ENCODE data around the gene GALP.
"Not testable (repeated sequence)": the region's sequence is repeated elsewhere in the genome, so short reads cannot be mapped to it uniquely, and the experiment has no call there.

The GALP gene

DNA sequence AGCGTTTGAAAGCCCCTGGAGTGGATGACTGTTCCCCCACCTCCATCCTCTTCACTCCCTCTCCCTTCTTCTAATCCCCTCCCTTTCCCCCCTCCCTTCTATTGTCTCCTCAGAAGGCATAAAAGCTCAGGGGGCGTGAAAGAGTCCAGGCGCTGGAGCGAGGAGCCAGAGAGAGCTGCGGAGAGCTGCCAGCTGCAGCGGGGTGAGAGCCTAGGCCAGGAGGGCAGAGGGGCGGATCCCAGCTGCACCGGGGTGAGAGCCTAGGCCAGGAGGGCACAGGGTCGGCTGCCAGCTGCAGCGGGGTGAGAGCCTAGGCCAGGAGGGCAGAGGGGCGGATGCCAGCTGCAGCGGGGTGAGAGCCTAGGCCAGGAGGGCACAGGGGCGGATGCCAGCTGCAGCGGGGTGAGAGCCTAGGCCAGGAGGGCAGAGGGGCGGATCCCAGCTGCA is at the start of gene GALP:
TSS of gene GALP (plus strand) at position 148 of the 447 bp plus-strand sequence. CDS start 1,101 bp downstream, outside the sequence.
- not testable (repeated sequence) for DNase-seq

DNA sequence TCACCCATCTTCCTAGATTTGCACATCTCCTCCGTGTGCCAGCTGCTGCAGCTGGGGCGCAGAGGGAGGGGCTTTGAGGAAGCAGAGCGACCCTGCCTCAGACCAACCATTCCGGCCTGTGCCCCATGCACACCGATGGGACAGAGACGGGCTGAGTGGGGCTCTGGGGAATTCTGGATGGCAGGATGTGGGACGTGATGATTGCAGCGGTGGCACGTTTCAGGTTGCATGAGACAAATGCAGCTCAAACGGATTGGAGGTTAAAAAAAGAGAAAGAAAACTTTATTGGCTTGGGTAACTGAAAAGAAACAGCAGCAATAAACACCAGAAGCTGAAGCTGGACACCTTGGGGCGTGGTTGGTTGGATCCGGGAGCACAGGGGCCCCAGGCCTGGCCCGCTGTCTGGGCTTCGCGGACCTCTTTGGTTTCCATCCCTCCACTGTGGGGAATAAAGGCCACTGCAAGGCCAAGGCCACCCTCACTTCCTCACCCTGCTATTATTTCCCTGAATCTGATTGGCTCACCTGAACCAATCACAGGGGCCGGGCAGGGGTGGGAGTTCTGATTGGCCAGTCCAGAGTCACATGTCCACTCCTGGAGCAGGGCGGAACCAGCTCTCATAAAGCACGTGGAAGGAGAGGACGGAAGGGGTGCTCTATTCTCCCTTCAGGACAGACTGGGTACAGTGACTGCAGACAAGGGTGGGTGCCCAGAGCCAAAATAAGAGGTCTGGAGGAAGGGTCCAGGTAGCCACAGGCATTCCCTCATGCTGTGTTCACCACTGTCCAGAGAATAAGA is 48.6 kb upstream of the GALP start:
- no peak for DNase-seq

DNA sequence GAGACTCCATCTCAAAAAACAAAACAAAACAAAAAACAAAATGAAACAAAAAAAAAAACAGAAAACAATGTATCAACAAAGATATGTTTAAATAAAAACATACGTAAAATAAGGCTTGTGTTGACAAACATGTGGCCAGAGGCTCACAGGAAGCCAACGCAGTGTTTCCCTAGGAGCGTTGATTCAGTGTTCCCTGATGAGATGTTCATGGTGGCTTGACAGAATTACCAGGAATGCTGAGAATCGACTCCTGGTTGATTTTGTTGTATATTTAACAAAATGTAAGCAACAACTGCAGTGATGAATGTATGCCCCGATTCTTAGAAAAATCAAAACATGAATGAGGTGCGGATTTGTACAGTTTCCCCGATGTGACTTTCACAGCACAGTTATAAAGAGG is 45.8 kb upstream of the GALP start:
- no peak for DNase-seq

DNA sequence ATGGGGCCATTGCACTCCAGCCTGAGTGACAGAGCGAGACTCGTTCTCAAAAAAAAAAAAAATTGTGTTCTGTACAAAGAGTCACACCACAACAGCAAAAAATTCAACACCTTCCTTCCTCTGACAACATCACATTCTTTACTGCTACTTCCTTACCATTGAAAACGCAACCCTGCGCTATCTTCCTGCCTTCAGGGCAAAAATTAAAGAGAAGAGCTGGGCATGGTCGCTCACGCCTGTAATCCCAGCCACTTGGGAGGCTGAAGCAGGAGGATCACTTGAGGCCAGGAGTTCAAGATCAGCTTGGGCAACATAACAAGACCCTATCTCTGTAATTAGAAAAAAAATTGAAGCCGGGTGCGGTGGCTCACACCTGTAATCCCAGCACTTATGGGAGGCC is 44.2 kb upstream of the GALP start:
- DNase-seq, result no peak

DNA sequence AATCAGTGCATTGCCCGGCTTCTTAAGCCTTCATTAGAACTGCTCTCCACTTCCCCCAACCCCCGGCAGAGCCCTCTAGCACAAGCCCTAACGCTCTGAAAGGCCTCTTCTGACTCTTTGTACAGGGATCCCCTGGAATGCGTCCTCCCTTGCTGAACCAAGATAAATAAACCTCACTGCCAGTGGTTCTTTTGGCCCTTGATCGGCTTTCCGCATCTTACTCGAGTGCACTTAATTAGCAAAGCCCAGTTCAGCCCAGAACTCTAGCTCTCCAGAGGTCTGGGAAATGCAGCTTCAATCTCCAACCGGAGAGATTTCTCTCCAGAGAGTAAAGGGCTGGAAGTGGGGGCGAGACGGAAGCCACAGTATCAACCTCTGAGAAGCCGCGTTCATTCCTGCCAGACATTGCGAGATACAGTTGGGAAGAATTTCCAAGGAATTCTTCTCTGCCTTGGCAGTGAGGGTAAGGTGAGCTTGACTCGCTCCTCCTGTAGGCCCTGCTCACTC is 43.4 kb upstream of the GALP start:
- DNase-seq, result no peak

DNA sequence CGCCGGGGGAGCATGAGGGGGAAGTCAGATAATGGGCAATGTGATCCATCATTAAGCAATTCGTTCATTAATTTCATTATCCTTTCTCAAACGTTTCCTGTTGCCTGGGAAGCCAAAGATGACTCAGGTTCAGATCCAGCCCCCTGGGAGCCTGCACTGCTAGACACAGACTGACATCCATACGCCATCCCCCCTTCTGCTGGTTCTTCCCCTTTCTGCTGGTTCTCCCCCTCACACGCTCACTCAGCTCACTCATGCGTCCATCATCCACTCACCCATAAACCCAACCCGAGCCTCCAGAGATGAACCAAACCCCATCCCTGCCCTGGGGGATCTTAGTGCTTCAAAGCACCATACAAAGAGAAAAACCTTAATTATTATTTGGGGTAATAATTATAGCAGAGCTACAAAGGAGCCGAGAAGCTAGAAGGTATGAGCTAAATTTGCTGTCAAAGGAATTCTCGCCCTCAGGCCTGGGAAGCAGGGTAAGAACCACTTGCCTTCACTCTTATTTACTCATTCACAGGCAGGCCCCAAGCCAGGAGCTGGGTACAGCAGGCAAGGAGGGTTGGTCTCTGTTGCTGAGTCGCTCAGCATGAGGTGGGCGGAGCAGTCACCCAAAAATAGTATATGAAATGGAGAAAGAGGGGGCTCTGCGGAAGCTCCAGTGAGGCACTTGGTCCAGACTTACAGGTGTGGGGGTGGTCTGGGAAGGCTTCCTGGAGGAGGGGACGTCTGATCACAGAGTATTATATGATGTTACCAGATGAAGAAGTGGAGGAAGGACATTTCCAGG is 41.8 kb upstream of the GALP start:
- DNase-seq, result no peak

DNA sequence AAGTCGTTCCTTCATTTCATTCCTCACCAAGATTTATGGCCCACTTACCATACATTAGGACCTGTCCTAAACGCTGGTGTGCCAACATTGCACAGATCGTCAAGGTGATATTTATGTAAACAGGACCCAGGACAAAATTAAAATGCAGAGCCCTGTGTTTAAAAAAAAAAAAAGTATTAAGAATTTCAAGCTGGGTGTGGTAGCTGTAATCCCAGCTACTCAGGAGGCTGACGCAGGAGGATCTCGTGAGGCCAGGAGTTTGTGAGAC is 41.2 kb upstream of the GALP start:
- no peak for DNase-seq

DNA sequence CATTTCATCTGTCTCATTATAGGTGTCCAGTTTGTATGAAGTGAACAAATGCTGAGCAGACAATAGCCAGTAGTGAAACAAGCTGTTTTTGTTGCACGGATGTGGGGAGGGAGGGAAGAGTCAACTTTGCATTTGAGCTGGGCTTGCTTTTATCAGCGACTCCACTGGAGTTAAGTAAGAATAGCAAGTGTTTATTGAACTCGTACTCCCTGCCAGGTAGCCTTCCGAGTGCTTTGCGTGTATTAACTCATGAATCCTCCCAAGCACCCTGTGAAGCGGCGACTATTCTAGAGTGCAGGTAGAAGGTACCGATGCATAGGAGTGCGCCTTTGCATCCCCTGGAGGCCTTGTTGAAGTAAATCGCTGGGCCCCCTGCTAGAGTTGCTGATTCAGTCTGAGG is 39.4 kb upstream of the GALP start:
- DNase-seq, result no peak

DNA sequence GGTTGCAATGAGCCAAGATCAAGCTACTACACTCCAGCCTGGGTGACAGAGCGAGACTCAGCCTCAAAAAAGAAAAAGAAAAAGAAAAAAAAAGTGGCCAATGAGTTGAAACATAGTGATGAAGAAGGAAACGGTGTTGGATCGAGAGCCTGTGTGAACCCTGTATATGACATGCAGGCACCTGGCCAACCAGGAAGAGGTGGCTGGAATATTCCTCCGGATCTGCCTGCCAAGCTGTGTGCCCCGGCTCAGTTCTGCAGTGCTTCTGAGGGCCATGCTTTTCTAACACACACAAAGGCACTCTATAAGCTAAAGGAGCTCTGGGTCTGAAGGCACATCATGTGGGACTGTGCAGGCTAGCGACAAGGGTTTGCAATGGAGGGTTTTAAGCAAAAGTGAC is 38.4 kb upstream of the GALP start:
- DNase-seq, result no peak

DNA sequence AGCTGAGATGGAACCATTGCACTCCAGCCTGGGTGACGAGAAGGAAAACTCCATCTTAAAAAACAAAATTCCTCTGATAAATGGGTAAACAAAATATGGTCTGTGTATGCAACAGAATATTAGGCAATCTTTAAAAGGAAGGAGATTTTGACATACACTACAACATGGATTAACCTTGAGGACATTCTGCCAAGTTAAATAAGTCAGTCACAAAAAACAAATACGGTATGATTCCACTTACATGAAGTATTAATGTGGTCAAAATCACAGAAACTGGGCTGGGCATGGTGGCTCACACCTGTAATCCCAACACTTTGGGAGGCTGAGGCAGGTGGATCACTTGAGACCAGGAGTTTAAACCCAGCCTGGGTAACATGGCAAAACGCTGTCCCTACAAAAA is 37.7 kb upstream of the GALP start:
- no peak for DNase-seq

DNA sequence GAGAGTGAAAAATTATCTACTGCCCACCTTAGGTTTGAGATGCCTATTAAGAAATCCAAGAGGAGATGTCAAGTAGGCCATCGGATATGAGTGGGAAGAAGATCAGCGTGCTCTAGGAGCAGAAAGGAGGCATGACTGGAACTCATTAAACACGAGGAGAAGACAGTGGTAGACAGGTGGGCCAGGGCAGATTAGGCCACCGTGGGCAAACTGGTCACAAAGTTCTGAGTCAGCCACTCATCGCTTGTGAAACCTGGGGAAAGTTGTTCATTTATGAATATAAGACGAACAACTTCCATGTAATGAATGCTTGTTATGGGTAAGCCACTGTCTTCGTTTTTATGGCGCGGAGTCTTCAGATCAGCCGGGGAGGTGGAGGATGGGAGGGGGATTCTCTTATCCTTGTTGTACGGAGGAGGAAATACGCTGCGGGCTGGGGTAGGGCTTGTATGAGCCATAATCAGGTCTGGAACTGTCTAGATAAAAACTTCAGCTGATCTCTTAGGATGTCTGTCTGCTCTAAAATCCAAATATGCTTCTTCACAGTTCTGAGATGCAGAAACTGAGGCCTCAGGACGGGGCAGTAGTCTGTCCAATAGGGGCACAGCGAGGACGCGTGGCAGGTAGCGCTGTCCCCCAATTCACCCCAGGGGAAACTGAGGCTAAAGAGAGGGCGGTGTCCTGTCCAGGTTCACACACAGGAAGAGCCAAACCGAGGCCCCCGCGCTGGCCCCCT is 35.8 kb upstream of the GALP start:
- DNase-seq, result no peak

DNA sequence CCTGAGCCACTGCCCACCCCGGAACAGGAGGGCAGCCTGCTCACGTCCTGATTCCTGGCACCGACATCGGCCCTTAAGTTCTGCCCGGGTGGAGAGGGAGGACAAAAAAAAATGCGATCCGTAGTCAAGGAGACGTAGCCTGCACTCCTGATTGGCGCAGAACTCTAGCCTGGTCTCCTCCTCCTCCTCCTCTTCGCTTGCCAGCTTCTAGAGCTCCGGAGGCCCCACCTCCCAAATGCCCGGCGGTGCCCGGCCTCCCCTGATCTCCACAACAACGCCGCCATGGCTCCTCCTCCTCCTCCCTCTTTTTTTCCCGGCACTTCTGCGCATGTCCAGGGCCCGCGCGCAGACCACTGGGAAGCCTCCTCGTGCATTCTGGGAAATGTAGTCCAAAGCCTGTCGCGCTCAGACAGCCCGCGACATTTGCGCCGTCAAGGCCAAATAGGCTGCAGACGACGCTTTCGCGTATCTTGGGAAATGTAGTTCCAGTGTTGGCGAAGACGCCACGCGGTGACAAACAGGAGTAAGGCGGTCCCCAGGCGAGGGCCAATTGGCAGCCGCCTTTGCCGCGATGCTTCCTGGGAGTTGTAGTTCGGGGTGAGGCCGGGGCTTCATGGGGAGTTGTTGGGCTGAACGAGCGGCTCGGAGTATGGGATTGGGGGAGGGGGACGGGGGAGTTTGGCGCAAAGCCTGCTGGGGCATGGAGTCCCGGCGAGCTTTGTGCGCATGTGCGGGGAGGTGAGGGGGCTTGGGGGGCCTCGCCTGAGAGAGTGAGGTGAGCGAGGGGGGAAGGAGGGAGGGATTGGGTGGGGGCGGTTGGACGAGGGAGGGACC is 35.0 kb upstream of the GALP start, which contains the start of gene ZNF444:
TSS of gene ZNF444 (plus strand) at position 705 of the 834 bp plus-strand sequence. CDS start 5,625 bp downstream, outside the sequence.
- DNase-seq, result peak; percentile 96 to 99

DNA sequence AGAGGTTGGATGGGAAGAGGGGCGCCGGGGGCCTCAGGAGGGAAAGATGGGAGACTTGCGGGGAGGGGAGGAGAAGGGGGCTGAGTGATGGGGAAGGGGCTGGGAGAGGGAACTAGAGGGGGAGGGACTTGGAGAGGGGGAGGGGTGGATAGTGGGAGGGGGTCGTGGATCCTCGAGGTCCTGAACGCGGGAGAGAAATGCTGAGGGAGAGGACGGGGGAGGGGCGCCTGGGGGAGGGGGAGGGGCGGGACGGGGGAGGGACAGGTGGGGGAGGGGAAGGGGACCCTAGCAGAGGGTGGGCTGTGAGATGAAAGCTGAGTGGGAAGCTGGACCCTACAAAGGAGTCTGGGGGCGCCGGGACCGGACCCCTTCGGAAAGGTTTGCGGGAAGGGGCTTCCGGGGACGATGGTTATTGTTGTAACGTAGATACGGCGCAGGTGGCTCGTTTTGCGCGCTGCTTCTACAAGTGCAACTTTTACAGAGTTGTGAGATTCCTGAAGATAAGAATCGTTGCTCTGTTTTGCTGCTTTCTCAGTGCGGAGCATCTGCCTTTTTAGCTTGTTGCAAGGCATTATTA is 34.3 kb upstream of the GALP start:
- DNase-seq, result no peak

DNA sequence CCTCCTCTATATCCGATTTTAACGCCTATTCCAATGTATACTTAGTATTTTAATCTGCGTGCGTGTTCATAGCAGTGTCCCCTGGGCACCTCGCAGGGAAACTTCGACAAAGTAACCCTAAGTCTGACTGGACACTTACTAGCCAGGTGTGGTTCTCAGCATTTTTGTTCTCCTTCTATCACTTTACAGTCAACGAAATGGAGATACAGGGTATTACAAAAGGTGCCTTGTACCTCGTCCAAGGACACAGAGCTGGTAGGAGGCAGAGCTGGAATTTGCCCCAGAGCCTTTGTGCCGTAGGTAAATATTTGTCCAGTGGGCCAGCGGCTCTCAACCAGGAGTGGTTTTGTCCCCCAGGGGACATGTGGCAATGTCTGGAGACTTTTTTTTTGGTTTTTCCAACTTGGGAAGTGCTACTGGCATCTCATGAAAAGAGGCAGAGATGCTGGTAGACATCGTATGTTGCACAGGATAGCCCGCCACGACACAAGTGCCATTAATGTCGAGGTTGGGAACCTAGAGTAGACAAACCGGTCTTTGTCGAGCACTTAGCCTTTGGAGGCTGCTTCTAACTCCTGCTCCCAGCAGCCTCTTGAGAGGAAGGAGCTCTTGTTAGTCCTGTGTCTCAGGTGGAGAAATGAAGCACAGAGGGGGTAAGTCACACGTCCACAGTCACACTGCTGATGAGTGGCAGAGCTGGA is 33.6 kb upstream of the GALP start:
- no peak for DNase-seq

DNA sequence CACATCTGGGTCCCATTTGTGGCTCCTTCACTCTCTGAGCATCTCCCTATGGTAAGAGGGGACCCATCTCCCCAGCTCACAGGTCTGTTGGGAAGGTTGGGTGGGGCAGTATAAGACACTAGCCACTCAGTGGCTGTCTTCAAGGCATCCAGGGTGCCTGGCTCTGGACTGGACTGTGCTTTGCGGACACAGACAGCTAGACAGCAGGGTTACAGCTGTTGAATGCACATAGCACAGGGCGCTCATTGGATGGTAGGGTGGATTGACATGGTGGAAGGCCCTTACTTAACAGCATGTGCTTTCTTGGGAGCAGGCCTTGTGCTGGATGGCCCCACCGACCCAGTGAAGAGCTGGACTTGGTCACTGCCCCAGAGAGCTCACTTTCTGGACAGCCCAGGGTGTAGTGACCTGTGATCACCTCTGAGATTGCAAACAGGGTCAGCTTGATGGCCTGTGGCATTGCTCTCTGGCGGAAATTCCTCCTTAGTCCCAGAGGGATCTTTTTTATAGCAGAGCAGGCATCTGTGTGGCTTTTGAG is 32.8 kb upstream of the GALP start:
- DNase-seq, result no peak

DNA sequence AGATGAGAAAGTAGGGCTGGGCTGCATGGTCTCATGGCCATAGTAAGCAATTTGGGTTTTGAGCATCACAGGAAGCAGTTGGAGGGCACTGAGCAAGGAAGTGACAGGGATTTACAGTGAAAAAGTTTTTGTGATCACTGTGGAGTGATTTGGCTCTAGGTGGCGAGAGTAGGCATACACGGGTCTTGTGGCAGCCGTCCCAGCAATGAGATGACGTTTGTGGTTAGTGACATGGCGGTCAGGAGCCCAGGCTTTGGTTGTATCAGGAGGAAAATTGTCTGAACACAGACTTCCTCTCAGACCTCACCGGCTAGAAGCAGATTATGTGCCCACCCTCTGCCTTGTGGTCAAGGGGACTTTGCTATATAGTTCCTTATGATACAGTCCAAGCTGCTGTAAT is 31.4 kb upstream of the GALP start:
- DNase-seq, result no peak

DNA sequence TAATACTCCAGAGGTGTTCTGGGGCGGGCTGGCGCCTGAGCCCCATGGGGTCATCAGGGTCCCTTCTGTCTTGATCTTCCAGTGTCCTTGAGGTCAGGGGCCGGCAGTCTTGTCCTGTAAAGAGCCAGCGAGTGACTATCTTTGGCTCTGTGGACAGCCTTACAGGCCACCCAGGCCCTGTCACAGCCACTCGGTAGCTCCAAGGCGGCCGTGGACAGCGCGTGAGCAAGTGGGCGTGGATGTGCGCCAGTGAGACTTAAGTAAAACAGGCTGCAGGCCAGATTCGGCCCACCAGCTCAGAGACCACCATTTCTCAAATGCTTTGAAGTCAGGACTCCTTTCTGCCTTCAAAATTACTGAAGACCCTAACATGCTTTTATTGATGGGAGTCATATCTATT is 31.0 kb upstream of the GALP start:
- no peak for DNase-seq

DNA sequence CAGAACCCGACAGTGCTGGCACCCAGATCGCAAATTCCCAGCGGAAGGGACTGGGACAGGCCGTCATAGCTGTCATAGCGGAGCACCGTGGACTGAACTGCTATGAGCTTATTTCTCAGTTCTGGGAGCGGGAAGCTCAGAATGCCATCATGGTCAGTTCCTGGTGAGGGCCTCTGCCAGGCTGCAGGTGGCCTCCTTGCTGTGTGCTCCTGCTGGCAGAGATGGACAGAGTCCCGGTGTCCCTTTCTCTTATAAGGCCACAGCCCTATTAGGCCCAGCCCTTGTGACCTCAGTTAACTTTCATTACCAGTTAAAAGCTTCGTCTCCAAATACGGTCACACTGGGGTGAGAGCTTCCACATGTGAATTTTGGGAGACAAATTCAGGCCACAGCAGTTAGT is 30.1 kb upstream of the GALP start:
- DNase-seq, result no peak

DNA sequence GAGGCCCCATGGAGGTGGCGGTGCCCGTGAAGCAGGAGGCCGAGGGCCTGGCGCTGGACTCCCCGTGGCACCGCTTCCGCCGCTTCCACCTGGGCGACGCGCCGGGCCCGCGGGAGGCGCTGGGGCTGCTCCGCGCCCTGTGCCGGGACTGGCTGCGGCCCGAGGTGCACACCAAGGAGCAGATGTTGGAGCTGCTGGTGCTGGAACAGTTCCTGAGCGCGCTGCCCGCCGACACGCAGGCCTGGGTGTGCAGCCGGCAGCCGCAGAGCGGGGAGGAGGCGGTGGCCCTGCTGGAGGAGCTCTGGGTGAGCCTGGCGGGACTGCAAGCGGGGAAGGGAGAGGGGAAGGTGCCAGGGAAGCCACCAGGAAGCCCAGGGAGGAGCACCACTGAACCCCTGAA is 28.9 kb upstream of the GALP start:
- no peak for DNase-seq

DNA sequence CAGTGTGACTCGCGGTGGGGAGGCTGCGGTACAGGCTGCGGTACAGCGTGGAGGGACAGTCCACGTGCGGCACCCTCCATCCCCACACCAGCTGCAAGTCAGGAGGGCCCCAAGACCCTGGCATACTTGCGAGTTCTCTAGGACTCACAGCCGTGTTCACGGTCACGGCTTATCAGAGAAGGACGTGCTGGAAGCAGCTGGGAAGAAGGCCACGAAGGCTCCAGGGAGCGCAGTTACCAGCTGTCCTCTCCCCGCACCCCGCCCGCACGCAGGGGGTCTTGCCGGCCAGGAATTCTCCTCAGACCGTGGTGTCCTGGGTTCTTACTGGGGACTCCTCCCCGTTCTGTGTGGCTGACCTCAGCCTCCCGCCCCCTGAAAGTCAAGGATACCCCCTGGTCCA is 28.5 kb upstream of the GALP start:
- no peak for DNase-seq

DNA sequence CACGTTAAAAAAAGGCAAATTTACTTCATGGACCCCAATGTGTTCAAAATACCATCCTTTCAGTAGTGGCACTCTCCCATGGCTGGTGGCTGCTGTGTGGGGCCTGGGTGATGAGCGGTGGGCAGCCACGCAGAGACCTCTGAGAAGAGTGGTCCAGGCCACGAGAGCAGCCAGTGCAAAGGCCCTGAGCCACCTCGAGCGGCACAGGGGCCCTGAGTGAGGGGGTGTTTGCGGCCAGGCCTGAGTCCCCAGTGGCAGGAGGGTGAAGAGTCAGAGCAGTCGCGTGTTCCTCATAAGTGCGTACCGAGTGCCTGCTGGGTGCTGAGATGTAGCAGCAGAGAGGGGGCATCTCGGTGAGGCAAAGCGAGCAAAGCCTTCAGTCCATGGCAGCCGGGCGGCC is 27.7 kb upstream of the GALP start:
- DNase-seq, result no peak
